HFFc6 (cell line): ENCODE data around the gene POLE4. TPM values are rescaled to one million over a fixed set of nuclear protein-coding genes. Genes with fewer than 3 reads are reported as not detected.

Experiments used
- DNase-seq: peaks from one replicate; pipeline ENCODE4 v3.0.0-alpha.2; 2018
- H3K27ac Mint-ChIP-seq: 2 replicates; pipeline ENCODE4 v1.8.0; 2020; ENCODE audit warnings: mild to moderate bottlenecking, mixed read lengths
- H3K27me3 Mint-ChIP-seq: 2 replicates; pipeline ENCODE4 v1.8.0; 2021; ENCODE audit warnings: mild to moderate bottlenecking, moderate library complexity, mixed read lengths; ENCODE audit not compliant: insufficient read depth
- H3K36me3 Mint-ChIP-seq: 2 replicates; pipeline ENCODE4 v1.8.0; 2021; ENCODE audit warnings: low read depth, mixed read lengths
- H3K4me1 Mint-ChIP-seq: 2 replicates; pipeline ENCODE4 v1.8.0; 2020; ENCODE audit warnings: low read depth, mixed read lengths
- H3K4me3 Mint-ChIP-seq: 2 replicates; pipeline ENCODE4 v1.8.0; 2020; ENCODE audit warnings: mild to moderate bottlenecking, moderate library complexity, mixed read lengths
- H3K9me3 Mint-ChIP-seq: 2 replicates; pipeline ENCODE4 v1.8.0; 2020; ENCODE audit warnings: mild to moderate bottlenecking, mixed read lengths
- total RNA-seq, 6 experiments: library from RNA; stranded (reverse); fragmentation: NEBNext Ultra II Directional; extraction: Animal tissue kit (Norgen Biotek cat#: 25700); gene quantifications; 2 replicates in 1 of 6; 3 replicates in 5 of 6; pipeline ENCODE4 v1.2.3, GENCODE V29; 2021
- TF ChIP-seq, protein P1 (sequence below): fragments of 200-600 bp; sonication (generic); IDR thresholded peaks from 2 replicates; pipeline ENCODE4 v1.5.0; 2021; ENCODE audit warnings: antibody characterized with exemption, mild to moderate bottlenecking

Gene POLE4
- total RNA-seq, 6 experiments from 2014 or later: 108 to 143 (median 122) TPM

- no peak for DNase-seq
- H3K27me3 Mint-ChIP-seq: no peaks in the 10 kb centered on the region
- H3K4me1 Mint-ChIP-seq: peaks cover 16% of the 10 kb centered on the region
- H3K36me3 Mint-ChIP-seq: peaks cover 27% of the 10 kb centered on the region
- H3K9me3 Mint-ChIP-seq: no peaks in the 10 kb centered on the region
- no peak overlapping the region for H3K27ac Mint-ChIP-seq
- H3K4me3 Mint-ChIP-seq: no peak overlapping the region
- TF ChIP-seq, protein P1, sequence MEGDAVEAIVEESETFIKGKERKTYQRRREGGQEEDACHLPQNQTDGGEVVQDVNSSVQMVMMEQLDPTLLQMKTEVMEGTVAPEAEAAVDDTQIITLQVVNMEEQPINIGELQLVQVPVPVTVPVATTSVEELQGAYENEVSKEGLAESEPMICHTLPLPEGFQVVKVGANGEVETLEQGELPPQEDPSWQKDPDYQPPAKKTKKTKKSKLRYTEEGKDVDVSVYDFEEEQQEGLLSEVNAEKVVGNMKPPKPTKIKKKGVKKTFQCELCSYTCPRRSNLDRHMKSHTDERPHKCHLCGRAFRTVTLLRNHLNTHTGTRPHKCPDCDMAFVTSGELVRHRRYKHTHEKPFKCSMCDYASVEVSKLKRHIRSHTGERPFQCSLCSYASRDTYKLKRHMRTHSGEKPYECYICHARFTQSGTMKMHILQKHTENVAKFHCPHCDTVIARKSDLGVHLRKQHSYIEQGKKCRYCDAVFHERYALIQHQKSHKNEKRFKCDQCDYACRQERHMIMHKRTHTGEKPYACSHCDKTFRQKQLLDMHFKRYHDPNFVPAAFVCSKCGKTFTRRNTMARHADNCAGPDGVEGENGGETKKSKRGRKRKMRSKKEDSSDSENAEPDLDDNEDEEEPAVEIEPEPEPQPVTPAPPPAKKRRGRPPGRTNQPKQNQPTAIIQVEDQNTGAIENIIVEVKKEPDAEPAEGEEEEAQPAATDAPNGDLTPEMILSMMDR: no peak
Observed at GRCh38 chr2:75010571-75010970, 52.1 kb downstream of the POLE4 start.

DNA sequence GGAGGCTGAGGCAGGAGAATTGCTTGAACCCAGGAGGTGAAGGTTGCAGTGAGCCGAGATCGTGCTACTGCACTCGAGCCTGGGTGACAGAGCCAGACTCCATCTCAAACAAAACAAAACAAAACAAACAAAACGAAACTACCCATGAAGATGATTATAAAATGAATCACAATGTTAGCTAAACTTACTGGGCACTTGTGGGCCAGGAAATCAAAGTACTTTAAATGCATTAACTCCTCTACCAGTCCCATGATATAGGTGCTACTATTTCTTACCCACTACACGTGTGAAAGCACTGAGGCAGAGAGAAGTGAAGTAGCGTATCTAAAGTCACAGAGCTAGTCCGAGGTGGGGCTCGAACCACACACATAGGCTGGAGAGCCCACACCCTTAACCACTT is 53.6 kb downstream of the POLE4 start:
- Mint-ChIP-seq H3K27me3 (no peaks in the 10 kb centered on the region), H3K36me3 (peaks cover 15% of the 10 kb centered on the region), H3K27ac (peak overlapping the region; percentile 45), H3K4me3 (no peak overlapping the region), H3K9me3 (no peaks in the 10 kb centered on the region), H3K4me1 (peaks cover 15% of the 10 kb centered on the region)
- DNase-seq: no peak
- TF ChIP-seq, protein P1: no peak

GRCh38 chr2:75018162-75018561 is 59.7 kb downstream of the POLE4 start:
- TF ChIP-seq, protein P1: no peak
- DNase-seq: no peak
- H3K27ac Mint-ChIP-seq: no peak overlapping the region
- H3K36me3 Mint-ChIP-seq: peaks cover 13% of the 10 kb centered on the region; the same call in 1 of the 2 replicates
- no peaks in the 10 kb centered on the region; the same call in 1 of the 2 replicates for H3K27me3 Mint-ChIP-seq
- H3K4me3 Mint-ChIP-seq: no peak overlapping the region
- H3K9me3 Mint-ChIP-seq: no peaks in the 10 kb centered on the region
- peaks cover 28% of the 10 kb centered on the region for H3K4me1 Mint-ChIP-seq

Other genes starting within 250 kb of the POLE4 start
- gene HK2, start 124.5 kb upstream of the POLE4 start, total RNA-seq: 10 to 100 TPM; 26.2 to 51.3 (median 28.4) TPM
- under 1 TPM in 5 of 6 experiments, not detected in 1; 0.10 to 0.18 (median 0.17) TPM for gene TACR1, start 240.9 kb downstream of the POLE4 start, total RNA-seq